ENCODE data around the gene TMPRSS7.
"Not testable (repeated sequence)": the region's sequence is repeated elsewhere in the genome, so short reads cannot be mapped to it uniquely, and the experiment has no call there.

Gene TMPRSS7

DNA sequence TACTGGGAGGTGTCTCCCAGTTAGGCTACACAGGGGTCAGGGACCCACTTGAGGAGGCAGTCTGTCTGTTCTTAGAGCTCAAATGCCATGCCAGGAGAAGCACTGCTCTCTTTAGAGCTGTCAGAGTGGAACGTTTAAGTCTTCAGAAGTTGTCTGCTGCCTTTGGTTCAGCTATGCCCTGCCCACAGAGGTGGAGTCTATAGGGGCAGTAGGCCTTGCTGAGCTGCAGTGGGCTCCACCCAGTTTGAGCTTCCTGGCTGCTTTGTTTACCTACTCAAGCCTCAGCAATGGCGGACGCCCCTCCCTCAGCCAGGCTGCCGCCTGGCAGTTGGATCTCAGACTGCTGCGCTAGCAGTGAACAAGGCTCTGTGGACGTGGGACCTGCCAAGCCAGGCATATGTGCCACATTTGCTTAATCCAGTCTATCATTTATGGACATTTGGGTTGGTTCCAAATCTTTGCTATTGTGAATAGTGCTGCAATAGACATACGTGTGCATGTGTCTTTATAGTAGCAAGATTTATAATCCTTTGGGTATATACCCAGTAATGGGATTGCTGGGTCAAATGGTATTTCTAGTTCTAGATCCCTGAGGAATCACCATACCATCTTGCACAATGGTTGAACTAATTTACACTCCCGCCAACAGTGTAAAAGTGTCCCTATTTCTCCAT, 38.0 kb downstream of the TMPRSS7 start:
- DNase-seq = not testable (repeated sequence)

DNA sequence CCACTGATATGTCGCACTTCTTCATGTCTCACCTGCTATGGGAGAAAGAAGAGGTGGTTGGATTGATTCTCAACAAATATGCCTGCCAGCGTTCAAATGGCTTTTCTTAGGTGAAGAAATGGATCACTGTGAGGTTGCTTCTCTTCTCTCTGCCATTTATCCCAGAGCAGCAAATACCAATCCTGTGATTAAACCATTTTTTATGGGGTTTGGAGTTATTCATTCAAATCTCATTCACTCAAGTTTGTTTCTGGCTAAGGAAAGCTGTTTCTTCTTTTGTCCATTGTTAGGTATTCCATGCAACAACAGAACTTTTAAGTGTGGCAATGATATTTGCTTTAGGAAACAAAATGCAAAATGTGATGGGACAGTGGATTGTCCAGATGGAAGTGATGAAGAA, 39.5 kb downstream of the TMPRSS7 start:
- no peak for DNase-seq

DNA sequence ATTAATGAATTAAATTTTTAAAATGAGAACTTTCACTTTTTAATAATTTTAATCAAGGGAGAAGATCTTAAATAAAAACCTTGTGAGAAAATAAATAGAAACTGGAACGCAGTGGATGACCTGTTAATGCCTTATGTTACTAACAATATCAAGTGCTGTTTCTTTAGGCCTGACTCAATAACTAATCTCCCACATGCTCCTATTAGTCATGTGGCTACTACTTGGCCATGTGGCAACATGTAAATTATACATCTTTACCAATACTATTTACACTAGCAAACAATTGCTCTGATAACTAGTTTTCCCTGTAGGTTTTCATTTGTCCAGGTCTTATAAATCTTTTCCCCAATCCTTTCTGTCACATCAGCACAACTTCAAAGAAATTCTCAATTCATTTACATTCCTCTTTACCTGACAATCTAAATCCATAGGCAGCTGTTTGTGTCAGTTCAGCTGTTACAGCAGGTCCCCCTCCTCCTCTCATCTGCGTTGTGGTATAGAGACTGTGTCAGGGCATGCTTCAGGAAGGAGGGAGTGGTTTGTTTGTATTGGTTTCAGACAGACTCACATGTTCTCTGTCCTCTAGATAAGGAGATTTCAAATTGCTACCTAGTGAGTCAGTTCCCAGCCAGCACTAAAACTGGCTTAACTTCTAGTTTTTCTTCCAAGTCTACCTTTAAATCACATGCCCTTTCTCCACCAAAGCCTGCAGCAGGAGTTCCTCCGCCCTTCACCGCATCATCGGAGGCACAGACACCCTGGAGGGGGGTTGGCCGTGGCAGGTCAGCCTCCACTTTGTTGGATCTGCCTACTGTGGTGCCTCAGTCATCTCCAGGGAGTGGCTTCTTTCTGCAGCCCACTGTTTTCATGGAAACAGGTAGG, 40.3 kb downstream of the TMPRSS7 start:
- DNase-seq = peak; percentile 60

DNA sequence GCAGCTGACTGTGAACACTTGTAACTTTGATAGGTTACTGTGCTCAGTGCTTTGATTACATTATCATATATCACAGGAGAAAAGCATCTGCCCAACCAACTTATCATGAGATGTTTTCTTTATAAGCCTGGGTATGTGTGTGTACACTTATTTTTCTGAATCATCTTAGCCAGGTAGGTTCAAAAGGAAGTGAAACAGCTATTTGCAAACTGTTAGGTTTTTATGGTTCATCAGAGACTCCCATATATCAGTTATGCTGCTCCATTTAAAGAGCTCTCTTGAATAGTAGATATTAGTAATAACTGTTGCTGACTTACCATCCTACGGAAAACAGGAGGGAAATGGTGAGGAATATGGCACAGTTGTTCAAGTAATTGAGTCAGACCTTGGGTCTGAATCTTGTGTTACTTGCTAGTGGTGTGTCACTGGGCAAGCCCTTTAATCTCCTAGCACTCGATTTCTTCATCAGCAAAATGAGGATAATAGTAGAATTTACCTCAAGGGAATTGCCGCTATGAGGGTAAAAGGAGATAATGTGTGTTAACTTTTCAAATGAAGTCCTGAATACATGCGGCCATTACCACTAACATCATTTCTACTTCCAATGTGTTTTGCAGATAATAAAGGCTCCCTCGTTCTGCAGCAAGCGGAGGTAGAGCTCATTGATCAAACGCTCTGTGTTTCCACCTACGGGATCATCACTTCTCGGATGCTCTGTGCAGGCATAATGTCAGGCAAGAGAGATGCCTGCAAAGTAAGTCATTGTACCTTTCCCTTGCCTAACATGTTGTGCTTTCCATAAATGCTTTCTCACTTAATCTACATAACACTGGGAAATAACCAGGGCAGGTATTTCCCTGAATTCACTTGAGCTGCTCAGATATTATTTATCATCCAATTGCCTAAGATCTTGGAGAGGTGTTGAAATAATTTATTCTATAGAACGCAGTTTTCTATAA, 43.9 kb downstream of the TMPRSS7 start:
- DNase-seq = no peak

DNA sequence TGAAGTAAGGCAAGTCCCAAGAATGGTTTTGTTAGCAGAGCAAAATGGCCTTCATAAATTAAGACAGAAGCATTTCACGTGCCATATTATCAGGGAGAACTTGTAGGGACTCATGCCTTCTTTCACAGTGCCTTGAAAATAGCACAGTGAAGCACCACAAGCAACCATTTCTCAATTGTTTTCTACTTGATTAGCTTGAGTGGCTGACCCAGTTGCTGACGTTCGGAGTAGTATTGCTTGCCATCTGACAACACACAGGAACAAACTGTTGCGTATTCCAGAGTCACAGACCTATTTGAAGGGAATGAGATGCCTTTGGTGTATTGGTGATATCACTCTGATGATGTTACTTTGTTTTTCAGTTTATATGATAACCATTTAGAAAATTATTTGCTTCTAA, 48.7 kb downstream of the TMPRSS7 start:
- DNase-seq = no peak

DNA sequence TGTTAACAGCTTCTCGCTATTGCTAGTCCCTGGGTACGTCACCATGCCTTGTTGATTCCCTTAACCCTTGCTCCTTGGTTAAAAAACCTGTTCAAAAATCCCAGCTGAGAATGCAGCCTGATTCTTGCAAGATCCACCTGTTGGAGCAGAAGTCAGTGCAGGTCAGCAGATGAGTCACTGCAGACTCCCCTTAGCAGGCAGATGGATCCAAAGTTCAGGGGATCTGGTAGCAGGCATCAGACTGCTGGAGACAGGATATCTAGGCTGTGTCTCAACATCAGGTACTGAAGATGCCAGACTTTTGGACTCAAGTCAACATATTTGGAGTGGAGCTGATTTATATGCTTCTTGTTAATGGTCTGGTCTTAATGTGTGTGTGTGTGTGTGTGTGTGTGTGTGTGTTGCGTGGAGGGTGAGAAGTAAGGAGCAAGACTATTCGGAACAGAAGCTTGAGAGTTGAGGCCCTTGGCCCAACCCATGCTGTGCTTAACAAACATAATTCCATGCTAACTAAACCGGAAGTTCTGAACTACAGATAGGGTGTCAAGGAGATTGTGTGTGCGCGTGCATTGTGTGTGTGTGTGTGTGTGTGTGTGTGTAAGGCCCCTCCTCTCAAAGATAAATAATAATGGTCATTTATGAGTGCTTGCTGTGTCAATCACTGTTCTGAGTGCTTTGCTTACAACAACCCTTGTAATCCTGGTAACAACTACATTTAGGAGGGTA, 50.6 kb downstream of the TMPRSS7 start:
- DNase-seq = no peak

DNA sequence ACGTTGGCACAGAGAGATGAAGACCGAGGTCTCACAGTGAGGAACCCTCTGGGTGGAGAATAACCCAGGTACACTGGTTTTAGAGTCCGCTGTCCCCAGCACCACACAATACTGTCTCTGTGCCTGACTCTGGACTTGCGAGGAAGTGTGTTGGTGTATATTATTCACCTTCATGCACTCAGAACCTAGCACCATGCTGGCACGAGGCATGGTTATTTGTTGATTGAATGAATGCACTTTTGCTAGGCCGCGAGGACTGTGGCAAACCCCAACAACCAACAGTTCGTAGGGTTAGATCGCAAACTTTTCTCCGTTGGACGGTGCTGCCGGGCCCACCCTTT, 51.2 kb downstream of the TMPRSS7 start:
- no peak for DNase-seq

DNA sequence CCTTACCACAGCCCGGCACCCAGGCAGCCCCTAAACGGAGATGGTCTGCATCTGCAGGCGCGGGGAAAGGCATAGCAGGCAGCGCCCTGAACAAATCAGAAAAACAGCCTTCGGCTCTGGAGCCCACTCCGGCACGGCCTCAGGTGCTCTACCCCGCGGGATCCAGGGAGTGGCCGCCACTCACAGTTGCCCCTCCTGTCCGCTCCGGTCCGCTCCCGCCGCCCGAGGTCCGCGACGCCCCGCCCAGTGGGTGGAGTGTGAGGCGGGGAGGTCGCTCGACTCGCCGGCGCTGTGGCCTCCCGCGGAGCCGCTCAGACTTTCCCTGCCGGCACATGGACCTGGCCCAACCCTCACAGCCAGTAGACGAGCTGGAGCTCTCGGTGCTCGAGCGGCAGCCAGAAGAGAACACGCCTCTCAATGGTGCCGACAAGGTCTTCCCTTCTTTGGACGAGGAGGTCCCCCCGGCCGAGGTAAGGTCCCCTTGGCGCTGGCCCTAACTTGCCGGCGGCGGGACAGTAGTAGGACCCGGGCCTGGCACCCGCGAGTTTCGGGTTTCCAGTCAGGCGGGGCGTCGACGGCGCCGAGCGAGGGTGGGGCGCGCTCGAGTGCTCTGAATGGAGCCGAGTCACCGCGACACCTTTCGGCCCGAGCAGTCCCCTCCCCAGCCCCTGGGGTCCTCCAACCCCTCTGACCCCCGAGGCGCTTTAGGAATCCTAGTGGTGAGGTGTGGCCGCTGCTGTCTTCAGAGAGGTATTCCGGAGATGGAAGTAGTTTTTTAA, 51.7 kb downstream of the TMPRSS7 start, which contains the start of gene C3orf52:
C3orf52 (plus strand) TSS at position 314 of the 779 bp plus-strand sequence; CDS start at position 333, 19 bp downstream.
- DNase-seq = peak; percentile 77

DNA sequence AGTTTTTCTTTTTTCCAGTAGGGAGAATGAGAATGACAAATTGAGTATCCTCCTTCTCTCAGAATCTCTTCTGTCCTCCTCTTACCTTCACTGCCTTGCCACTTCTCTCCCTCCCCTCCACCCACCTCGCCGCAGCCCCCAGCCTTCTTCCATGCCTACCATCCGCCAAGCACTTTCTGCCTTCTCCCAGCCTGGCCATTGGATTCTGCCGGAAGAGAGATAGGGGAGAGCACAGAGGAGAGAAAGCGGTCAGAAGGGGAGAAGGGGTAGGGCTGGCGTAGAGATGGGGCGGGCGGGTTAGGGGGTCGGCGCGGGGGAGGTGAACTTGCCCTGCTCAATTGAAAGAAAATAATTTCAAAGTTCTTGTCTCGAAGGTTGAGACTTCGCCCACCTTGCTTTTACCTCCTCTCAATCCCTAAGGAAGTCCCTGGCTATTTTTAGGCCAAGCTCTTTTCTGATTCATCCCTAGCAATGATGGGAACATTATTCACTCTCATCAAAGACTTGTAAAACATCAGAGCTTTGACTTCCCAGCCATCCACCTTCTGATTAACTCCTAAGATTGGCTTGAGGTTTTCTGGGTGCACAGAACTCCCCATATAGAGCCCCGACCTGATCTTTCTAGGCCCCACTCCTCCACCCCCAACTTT, 52.5 kb downstream of the TMPRSS7 start:
- DNase-seq = no peak

DNA sequence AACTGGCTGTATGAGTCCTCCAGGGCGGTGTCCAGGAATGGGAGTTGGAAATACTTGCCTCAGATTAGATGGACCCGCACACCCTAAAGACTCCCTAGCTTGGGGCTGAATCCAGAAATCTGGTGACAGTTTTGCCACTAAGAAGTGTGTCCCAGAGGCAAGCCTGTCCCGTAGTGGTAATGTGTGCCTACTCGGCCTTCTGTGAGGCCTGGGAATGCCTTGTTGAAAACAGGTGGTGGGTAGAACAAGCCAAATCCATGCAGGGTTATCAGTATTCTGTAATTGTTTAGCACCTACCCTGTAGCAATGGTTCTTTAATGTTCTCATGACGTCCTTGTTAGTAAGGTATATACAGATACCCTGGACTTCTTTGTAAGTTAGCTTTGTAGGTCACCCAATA, 53.2 kb downstream of the TMPRSS7 start:
- DNase-seq = no peak

DNA sequence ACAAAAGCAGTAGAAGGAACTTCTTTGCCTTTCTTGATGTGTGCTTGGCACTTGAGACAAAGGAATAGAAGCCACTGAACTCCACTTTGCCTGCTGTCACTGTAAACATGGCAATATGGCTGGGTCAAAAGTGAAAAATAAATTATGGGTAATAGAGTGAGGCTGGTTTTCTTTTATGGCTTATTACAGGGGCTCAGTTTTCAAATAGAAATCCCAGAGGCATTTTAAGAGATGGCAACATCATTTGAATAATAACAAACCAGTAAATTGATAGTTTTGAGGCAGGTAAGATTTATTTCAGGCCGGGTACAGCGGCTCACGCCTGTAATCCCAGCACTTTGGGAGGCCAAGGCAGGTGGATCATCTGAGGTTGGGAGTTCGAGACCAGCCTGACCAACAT, 54.4 kb downstream of the TMPRSS7 start:
- DNase-seq = no peak

DNA sequence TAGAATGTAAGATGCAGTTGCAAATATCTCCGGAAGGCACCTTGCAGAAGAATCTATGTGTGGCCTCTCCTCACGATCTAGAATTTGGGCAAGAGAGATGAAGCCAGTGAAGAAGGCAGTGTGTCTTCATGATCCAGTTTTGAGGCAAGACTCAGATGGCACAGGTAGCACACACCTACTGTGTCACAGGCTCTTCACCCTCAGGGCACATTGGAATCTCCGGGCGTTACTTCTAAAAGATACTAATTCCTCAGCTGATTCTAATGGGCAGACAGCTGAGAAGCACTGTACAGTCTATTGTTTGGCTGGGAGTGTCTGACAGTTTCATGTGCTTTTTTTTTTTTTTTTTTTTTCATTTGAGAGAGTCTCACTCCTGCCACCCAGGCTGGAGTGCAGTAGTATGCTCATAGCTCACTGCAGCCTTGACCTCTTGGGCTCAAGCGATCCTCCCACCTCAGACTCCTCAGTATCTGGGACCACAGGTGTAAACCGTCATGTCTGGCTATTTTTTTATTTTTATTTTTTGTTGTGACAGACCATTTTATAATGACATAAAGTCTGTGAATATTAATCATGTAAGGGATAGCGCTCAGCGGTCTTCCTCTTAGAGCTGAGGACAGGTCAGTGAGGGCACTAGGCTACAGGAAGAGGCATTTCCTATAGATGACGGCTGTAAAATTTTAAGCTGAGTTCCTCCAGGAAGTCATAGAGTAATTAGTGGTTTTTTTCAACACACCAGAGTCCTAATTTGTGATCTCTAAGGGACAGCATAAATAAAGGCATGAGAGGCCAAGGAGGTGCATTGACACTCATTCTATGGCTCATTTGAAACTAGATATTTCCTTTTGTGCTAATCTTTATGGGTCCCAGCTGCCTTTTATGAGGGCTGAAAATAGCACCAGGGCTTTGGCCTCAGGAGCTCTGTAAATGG, 55.7 kb downstream of the TMPRSS7 start:
- no peak for DNase-seq

DNA sequence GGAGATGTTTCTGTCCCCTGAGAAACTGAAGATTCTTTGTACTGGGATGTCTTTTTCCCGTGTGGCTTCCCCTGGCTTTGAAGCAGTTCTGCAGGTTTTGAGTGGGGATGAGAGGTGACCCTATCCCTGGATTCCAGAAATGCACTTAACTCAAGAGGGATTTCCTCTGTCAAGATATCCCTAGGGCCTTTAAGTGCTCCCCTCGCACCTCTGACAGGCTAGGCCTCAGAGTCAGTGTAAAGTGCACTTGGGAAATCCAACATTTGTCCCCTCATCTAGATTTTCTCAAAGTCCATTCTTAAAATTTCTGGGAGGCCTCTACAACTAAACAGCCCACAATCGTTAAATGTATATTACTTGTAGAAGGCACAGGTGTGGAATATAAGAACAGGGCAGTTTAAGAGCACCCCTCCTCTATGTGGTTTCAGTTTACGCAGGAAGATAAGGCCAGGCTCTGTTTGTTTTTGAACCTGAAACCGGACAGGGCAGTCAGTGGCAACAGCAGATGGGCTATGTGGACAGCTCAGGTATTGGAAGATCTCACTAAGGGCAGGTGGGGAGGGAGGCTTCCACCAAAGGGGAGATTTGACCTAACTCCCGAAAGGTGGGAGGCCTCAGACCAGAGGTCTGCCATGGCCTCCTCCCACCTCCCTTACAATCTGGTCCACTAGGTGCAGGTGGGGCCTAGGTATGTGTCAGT, 56.5 kb downstream of the TMPRSS7 start:
- DNase-seq = no peak

DNA sequence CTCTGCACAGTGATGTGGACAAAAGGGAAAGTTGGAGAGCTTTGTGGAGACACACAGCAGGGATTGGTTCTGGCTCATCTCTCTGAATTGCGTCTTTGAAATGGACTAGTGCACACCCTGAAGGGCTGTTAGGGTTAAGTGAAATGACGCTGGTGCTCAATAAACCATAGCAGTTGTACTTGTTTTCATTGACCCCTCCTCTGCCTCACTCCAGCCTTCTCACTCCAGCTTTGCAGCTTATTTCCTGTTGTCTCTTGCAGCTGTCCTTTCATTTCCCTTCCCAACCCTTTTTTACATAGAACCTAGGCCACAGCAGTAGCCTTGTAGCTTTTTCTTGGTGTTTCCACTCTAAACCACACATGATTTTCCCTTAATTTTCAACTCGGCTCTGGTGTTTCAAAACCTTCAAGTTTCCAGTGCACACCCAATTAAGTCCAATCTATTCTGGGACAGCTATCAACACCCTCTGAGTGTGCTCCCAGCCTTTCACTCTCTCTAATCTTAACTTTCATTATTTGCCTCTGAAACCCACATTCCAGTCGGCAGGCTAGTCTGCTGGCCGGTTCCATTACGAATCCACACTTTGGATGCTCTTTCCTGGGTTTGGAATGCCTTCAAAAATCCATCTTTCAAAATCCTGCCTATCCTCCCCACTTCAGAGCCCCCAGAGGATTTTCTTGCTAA, 58.1 kb downstream of the TMPRSS7 start:
- DNase-seq = no peak

DNA sequence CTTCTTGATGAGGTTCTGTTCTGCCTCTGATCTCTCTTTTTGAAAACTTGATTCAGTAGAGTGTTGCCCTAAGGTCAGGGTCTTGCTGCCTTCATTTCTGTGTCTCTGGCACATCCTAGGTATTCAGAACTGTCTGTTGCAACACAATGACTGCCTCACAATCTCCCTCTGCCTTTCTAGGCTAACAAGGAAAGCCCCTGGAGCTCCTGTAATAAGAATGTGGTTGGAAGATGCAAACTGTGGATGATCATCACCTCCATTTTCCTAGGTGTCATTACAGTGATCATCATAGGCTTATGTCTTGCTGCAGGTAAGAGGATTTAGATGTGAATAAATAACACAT, 58.6 kb downstream of the TMPRSS7 start:
- no peak for DNase-seq

DNA sequence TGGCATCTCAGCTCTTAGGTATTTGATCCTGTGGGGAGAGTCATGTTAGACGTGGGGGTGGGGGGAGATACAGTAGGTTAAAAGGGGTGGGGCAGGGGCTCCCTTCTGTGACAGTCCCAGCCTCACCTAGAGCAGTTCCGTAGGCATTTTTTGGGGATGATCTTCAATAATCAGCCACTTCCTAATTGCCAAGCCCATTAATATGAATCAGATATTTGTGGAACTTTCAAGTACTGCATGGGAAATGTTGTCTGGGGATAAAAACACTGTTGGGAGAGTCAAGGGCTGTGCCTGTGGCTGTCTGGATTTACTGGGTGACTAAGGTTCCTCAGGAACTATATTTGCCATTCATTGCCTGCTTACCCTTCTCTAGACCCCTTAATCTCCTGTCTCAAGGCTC, 61.2 kb downstream of the TMPRSS7 start:
- DNase-seq = no peak

DNA sequence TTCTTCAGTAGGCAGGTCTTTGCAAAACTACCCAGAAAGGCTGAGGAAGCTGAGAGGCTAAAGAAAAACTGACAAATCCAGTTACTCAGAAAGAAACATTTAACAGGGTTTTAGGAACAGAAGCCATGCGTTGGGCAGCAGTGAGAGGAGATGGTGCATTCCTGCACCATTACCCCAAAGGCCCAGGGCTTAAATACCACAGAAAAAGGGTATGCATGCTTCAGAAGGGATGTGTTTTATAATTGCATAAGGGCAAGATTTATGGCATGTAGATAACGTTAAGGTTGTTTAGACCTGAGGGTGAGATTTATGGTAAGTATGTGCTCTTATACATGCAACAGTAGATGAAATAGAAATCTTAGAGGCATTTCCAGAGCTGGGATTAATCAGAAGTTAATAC, 61.6 kb downstream of the TMPRSS7 start:
- no peak for DNase-seq

DNA sequence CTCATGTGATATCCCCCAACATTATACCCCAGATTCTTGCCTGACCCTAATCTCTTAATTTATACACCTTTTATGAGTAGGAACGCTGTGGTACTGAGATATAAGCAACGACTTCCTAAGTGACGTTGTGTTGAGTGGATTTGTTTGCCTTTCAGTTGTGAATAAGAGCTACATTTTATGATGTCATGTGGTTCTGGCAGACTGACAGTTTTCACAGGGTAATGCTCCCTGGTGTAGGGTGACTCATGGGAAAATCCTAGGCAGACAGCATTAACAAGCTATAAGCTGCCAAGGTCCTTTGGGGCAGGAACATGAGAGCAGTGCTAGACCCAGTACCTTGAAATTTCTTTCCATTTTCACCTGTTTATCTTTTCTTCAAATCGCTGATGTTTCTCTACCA, 62.8 kb downstream of the TMPRSS7 start:
- peak; percentile 64 for DNase-seq

DNA sequence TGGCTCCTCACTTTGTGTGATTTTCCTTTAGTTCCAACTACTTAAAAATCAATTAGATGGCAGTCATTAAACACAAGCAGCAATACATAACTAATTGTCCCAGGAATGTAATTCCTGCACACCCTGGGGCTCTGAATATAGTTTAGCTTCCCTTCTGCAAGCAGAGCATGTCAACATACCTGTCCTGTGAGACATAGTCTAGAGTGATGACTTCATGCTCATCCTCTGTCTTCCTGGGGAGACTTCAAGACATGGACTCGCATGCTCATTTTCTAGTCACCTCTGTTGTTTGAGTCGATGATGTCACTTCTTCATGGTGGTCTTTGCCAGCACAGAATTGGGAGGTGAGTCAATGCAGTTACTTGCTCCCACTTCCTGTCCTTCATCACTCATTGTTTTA, 67.4 kb downstream of the TMPRSS7 start:
- no peak for DNase-seq

Data from NCI-H1105 treated with DMSO at 0.1 percent for 48 hours (cell line).